K562 (cell line): ENCODE data around the gene FLAD1. TPM values are rescaled to one million over a fixed set of nuclear protein-coding genes. Genes with fewer than 3 reads are reported as not detected.

Source experiments
- ATAC-seq: fragments of 200-7000 bp; cut with Tn5 transposase; 3 replicates; pipeline ENCODE4 v1.9.1; 2020; ENCODE audit warnings: moderate library complexity
- BruUV-seq: library from RNA; stranded (reverse); fragments of 400-500 nt; replicated peaks from 2 replicates; lab custom pipeline; 2021; lab: Mats Ljungman, UMichigan
- CTCF ChIA-PET: fragments of 300-600 bp; formaldehyde crosslinking; extraction: SDS; loops from one replicate; lab custom pipeline; 2021; ENCODE audit warnings: low intra/inter-chr PET ratio; lab: Yijun Ruan, JAX
- POLR2A ChIA-PET: fragments of 300-600, 350-650 bp; sonication (Branson Sonifier 250); formaldehyde crosslinking; extraction: SDS; loops from one replicate; lab custom pipeline; 2021; ENCODE audit warnings: antibody characterized with exemption, inconsistent platforms; lab: Yijun Ruan, JAX
- DNase-seq, 4 experiments: peaks; one replicate each; pipeline versions ENCODE4 v3.0.0 to v3.0.0-alpha.2; 2011 to 2018; ENCODE audit warnings: low spot score in 3 of 4, mixed read lengths in 3 of 4; ENCODE audit errors: extremely low read depth in 1 of 4
- FAIRE-seq: peaks from 2 replicates; lab custom pipeline; 2011; peaks lifted over from hg19 to GRCh38; lab: Jason Lieb, UNC
- H2AFZ ChIP-seq: 2 replicates; pipeline ENCODE4 v1.6.0; 2011; ENCODE audit warnings: low read depth, low read length, control low read depth, inconsistent platforms
- H3K27ac ChIP-seq: fragments of 200-600 bp; 3 replicates; pipeline ENCODE4 v1.8.0; 2011; ENCODE audit warnings: low read depth, mild to moderate bottlenecking, control low read depth, inconsistent platforms, low read length, moderate library complexity, mixed read lengths; ENCODE audit errors: extremely low read depth
- H3K27me3 ChIP-seq, 2 experiments: fragments of 300-600 bp in 1 of 2; 2 replicates in 1 of 2; 3 replicates in 1 of 2; pipeline versions ENCODE4 v1.6.0 to v1.8.0; 2011; ENCODE audit warnings: inconsistent platforms in 2 of 2, low read length in 2 of 2, mild to moderate bottlenecking in 1 of 2, mixed read lengths in 1 of 2, moderate library complexity in 1 of 2; ENCODE audit not compliant: control insufficient read depth in 2 of 2, insufficient read depth in 2 of 2
- H3K36me3 ChIP-seq: fragments of 300-600 bp; 3 replicates; pipeline ENCODE4 v1.8.0; 2011; ENCODE audit warnings: mild to moderate bottlenecking, low read length, inconsistent platforms; ENCODE audit not compliant: control insufficient read depth, insufficient read depth
- H3K4me1 ChIP-seq, 2 experiments: fragments of 200-600 bp in 1 of 2; replicated peaks in 1 of 2; 2 replicates in 1 of 2; 3 replicates in 1 of 2; pipeline versions ENCODE4 v1.5.1 to v1.8.0; 2011; ENCODE audit warnings: inconsistent platforms in 2 of 2, low read length in 2 of 2, mild to moderate bottlenecking in 1 of 2, mixed read lengths in 1 of 2, moderate library complexity in 1 of 2; ENCODE audit not compliant: control insufficient read depth in 2 of 2, insufficient read depth in 2 of 2
- H3K4me2 ChIP-seq: 2 replicates; pipeline ENCODE4 v1.6.1; 2011; ENCODE audit warnings: low read length, control low read depth, inconsistent platforms, mixed read lengths; ENCODE audit not compliant: insufficient read depth
- H3K4me3 ChIP-seq: fragments of 200-600 bp; sonication (generic), shearing (Covaris generic); 2 replicates; pipeline ENCODE4 v1.5.1; 2016; ENCODE audit warnings: control low read depth, inconsistent platforms
- H3K79me2 ChIP-seq: fragments of 200-600 bp; 3 replicates; pipeline ENCODE4 v1.8.0; 2011; ENCODE audit warnings: low read length, inconsistent platforms; ENCODE audit not compliant: control insufficient read depth, insufficient read depth
- H3K9ac ChIP-seq, 2 experiments: 2 replicates each; pipeline versions ENCODE4 v1.6.0 to v1.6.1; 2011; ENCODE audit warnings: low read depth in 2 of 2, low read length in 2 of 2, control low read depth in 1 of 2, inconsistent platforms in 1 of 2, mild to moderate bottlenecking in 1 of 2, mixed read lengths in 1 of 2; ENCODE audit not compliant: insufficient read depth in 1 of 2
- H3K9me1 ChIP-seq: one replicate; pipeline ENCODE4 v1.6.0; 2011; ENCODE audit warnings: inconsistent platforms, mild to moderate bottlenecking, low read length, moderate library complexity; ENCODE audit not compliant: control insufficient read depth, insufficient read depth
- H3K9me3 ChIP-seq: replicated peaks from 2 replicates; pipeline ENCODE4 v1.5.1; 2011; ENCODE audit warnings: low read depth, low read length, inconsistent platforms; ENCODE audit not compliant: control insufficient read depth, insufficient read depth
- H4K20me1 ChIP-seq: replicated peaks from 2 replicates; pipeline ENCODE4 v1.6.1; 2011; ENCODE audit warnings: low read length, inconsistent platforms, mixed read lengths; ENCODE audit not compliant: control insufficient read depth, insufficient read depth
- CBFA2T2 ChIP-seq: fragments of 450-650 bp; conservative IDR thresholded peaks from 2 replicates; pipeline ENCODE4 v1.6.1; 2017; ENCODE audit warnings: mild to moderate bottlenecking
- GTF2F1 ChIP-seq: IDR thresholded peaks from 2 replicates; pipeline ENCODE4 v1.6.1; 2011; ENCODE audit warnings: low read depth, low read length, improper control_type of control experiment
- PYGO2 ChIP-seq: fragments of 450-650 bp; IDR thresholded peaks from 2 replicates; pipeline ENCODE4 v1.6.1; 2016; ENCODE audit warnings: mild to moderate bottlenecking, missing genetic modification characterization, moderate library complexity, missing compliant biosample characterization
- RBM25 ChIP-seq: fragments of 200-400 bp; formaldehyde crosslinking; IDR thresholded peaks from 2 replicates; pipeline ENCODE4 v1.6.1; 2018; ENCODE audit warnings: low read length, low read depth, moderate library complexity; ENCODE audit not compliant: severe bottlenecking
- REST ChIP-seq, 2 experiments: fragments of 450-650 bp; formaldehyde crosslinking in 1 of 2; IDR thresholded peaks; 2 replicates each; pipeline versions ENCODE4 v1.4.0 to v1.6.1; 2014 to 2020; ENCODE audit warnings: mild to moderate bottlenecking in 2 of 2, borderline replicate concordance in 1 of 2, low read depth in 1 of 2
- TARDBP ChIP-seq: fragments of 450-650 bp; IDR thresholded peaks from 2 replicates; pipeline ENCODE4 v1.6.1; 2016
- TEAD2 ChIP-seq: fragments of 450-650 bp; IDR thresholded peaks from 2 replicates; pipeline ENCODE4 v1.6.1; 2016; ENCODE audit warnings: missing genetic modification characterization, control low read depth, missing compliant biosample characterization
- USF2 ChIP-seq: sonication (generic); formaldehyde crosslinking; IDR thresholded peaks from 2 replicates; pipeline ENCODE4 v1.5.0; 2020; ENCODE audit warnings: missing genetic modification reagents
- ZEB2 ChIP-seq: fragments of 450-650 bp; IDR thresholded peaks from 2 replicates; pipeline ENCODE4 v1.6.1; 2016
- ZNF431 ChIP-seq: sonication (generic); formaldehyde crosslinking; IDR thresholded peaks from 2 replicates; pipeline ENCODE4 v1.8.0; 2022; ENCODE audit warnings: mild to moderate bottlenecking, missing genetic modification reagents
- ZSCAN29 ChIP-seq: fragments of 450-650 bp; IDR thresholded peaks from 2 replicates; pipeline ENCODE4 v1.6.1; 2017
- WGBS: fragments of 100-300 bp; shearing (Covaris generic); methylation state at CpG from one replicate; pipeline ENCODE4 v1.1.6; 2016; ENCODE audit warnings: low coverage, mixed read lengths; ENCODE audit not compliant: insufficient coverage; ENCODE audit errors: missing lambda C conversion rate; 5-methylcytosine and 5-hydroxymethylcytosine counted together
- in situ Hi-C: fragments of 300-500 bp; cut with MboI; formaldehyde crosslinking; loops from 4 replicates; pipeline ENCODE4 v1.15.0; 2018; ENCODE audit warnings: inconsistent platforms, mixed read lengths
- intact Hi-C: fragments of 100-400 bp; cut with micrococcal nuclease; formaldehyde crosslinking; loops from 2 replicates; pipeline ENCODE4 v1.14.2; 2022
- polyA plus RNA-seq, 8 experiments: library from polyadenylated mRNA; depleted of rRNA in 4 of 8; stranded (reverse) in 5 of 8; unstranded in 3 of 8; fragments of >200 nt; fragmentation: Nextera tagmentation in 2 of 8; fragmentation: Illumina TruSeq in 1 of 8; extraction: Ambion mirVana in 2 of 8; extraction: Trizol in 1 of 8; gene quantifications; 2 replicates each; pipeline versions ENCODE4 v1.2.1 to v1.2.3, GENCODE V29; 2011 to 2014; ENCODE audit warnings: inconsistent platforms in 1 of 8, missing spikeins in 1 of 8
- total RNA-seq, 7 experiments: library from RNA; depleted of rRNA in 6 of 7; stranded (reverse); fragments of >200 nt in 6 of 7; fragmentation: Illumina TruSeq in 2 of 7; extraction: Trizol in 2 of 7; gene quantifications; 2 replicates each; pipeline versions ENCODE4 v1.2.1 to v1.2.3, GENCODE V29; 2011 to 2021; ENCODE audit warnings: low replicate concordance in 1 of 7

FLAD1 gene
- total and polyA plus RNA-seq, 9 of the 15 experiments (the other 6 are each of a cell fraction or from before 2014, with no cell fraction given), result 24.9 to 85.8 (median 67.0) TPM

- Histone ChIP-seq H4K20me1 (no peaks in the 10 kb centered on the region), H3K9me1 (no peaks in the 10 kb centered on the region), H3K27me3 (no peaks in the 10 kb centered on the region), H3K9me3 (no peaks in the 10 kb centered on the region), H3K27ac (peak overlapping the region; percentile 100), H3K79me2 (peaks cover 3% of the 10 kb centered on the region; the same call in 1 of the 3 replicates), H3K36me3 (no peaks in the 10 kb centered on the region), H3K4me1 (peaks cover 18 to 31% of the 10 kb centered on the region in 2 experiments; a peak in 4 of 5 replicates), H2AFZ (peak overlapping the region; percentile 100), H3K4me2 (peak overlapping the region; percentile 98), H3K4me3 (peak overlapping the region; percentile 53), H3K9ac (peak overlapping the region; percentile 97 to 99)
- no peak for DNase-seq
- no peak for ATAC-seq
- intact Hi-C loops, result loop anchor here (2.0 to 5.0 kb wide), 3 partner anchors 51 to 377 kb away; partner anchors contain the start of gene UBE2Q1
- WGBS, result 43% methylated on average over 27 of the region's 27 CpGs
- CTCF ChIA-PET, result no interaction called here
- POLR2A ChIA-PET, result interaction anchor here (0.5 to 1.6 kb wide), 19 partner anchors 8 to 1592 kb away, joined by 3 to 9 read pairs (median 3); partner anchors contain the start of genes LENEP and PYGO2
- FAIRE-seq, result no peak
- in situ Hi-C loops, result no loop called here
- TSS peak; percentile 77 for BruUV-seq
- TF ChIP-seq RBM25 (peak; percentile 18), ZNF431 (CRISPR knock-in tag) (peak; percentile 92; the same call in 1 of the 2 replicates), USF2 (CRISPR knock-in tag) (peak; percentile 96), PYGO2 (tag) (peak; percentile 51; the same call in 1 of the 2 replicates), REST (IDR thresholded peaks at IDR 0.05; ENCODE audit: borderline replicate concordance) (peak; percentile 85; the same call in 1 of the 2 replicates), REST (CRISPR knock-in tag; IDR thresholded peaks at IDR 0.05; ENCODE audit: low read depth) (no peak), TARDBP (no peak), TEAD2 (tag) (peak; percentile 62; the same call in 1 of the 2 replicates), ZSCAN29 (peak; percentile 87), GTF2F1 (0 out of 2 replicates have a peak, but pooled peaks have one; percentile 6), ZEB2 (0 out of 2 replicates have a peak, but pooled peaks have one; percentile 77), CBFA2T2 (peak; percentile 87)
Measured at GRCh38 chr1:154935749-154936554, 47.2 kb upstream of the FLAD1 start.
